Spleen (tissue), 11 donors: Measurements from ENCODE around the gene ABCD3. TPM values are rescaled to one million over a fixed set of nuclear protein-coding genes. Genes with fewer than 3 reads are reported as not detected.

Experiments
- DNase-seq: peaks from one replicate; pipeline ENCODE4 v3.0.0-alpha.2; 2020
- H3K27ac ChIP-seq, 8 donors: fragments of 200-600 bp; sonication (generic) in 7 of 8; 1 replicate in 4 of 8; 2 replicates in 4 of 8; pipeline versions ENCODE4 v1.5.0 to v1.8.0; 2016 to 2021; ENCODE audit warnings: inconsistent platforms in 4 of 8, mild to moderate bottlenecking in 4 of 8, moderate library complexity in 1 of 8
- H3K27me3 ChIP-seq, 7 donors: fragments of 200-600 bp; sonication (generic) in 6 of 7; replicated peaks in 1 of 7; 1 replicate in 4 of 7; 2 replicates in 3 of 7; pipeline versions ENCODE4 v1.5.0 to v1.8.0; 2016 to 2021; ENCODE audit warnings: inconsistent platforms in 3 of 7, mild to moderate bottlenecking in 1 of 7
- H3K36me3 ChIP-seq, 6 donors: fragments of 200-600 bp; sonication (generic) in 5 of 6; 1 replicate in 4 of 6; 2 replicates in 2 of 6; pipeline versions ENCODE4 v1.5.0 to v1.8.0; 2016 to 2021; ENCODE audit warnings: inconsistent platforms in 2 of 6
- H3K4me1 ChIP-seq, 6 donors: fragments of 200-600 bp; sonication (generic) in 5 of 6; 1 replicate in 3 of 6; 2 replicates in 3 of 6; pipeline versions ENCODE4 v1.5.0 to v1.8.0; 2016 to 2021; ENCODE audit warnings: inconsistent platforms in 3 of 6
- H3K4me3 ChIP-seq, 8 donors: fragments of 200-600 bp; sonication (generic) in 7 of 8; 1 replicate in 4 of 8; 2 replicates in 4 of 8; pipeline versions ENCODE4 v1.5.0 to v1.8.0; 2016 to 2021; ENCODE audit warnings: inconsistent platforms in 4 of 8, mild to moderate bottlenecking in 4 of 8, moderate library complexity in 2 of 8
- H3K9me3 ChIP-seq, 8 donors: fragments of 200-600 bp; sonication (generic) in 7 of 8; 1 replicate in 4 of 8; 2 replicates in 4 of 8; pipeline versions ENCODE4 v1.5.0 to v1.8.0; 2016 to 2021; ENCODE audit warnings: inconsistent platforms in 4 of 8
- CTCF ChIP-seq, 11 experiments: fragments of 200-600 bp in 7 of 11; fragments of 450-650 bp in 4 of 11; sonication (generic) in 4 of 11; IDR thresholded peaks in 8 of 11; conservative IDR thresholded peaks in 3 of 11; 1 replicate in 7 of 11; 2 replicates in 4 of 11; pipeline versions ENCODE4 v1.4.0 to v1.8.0; 2016 to 2021; ENCODE audit warnings: antibody characterized with exemption in 11 of 11, inconsistent platforms in 4 of 11, mild to moderate bottlenecking in 1 of 11
- POLR2A ChIP-seq, 3 donors: fragments of 450-650 bp; IDR thresholded peaks; one replicate each; pipeline ENCODE4 v1.5.1; 2017; ENCODE audit warnings: antibody characterized with exemption in 3 of 3, mild to moderate bottlenecking in 1 of 3
- POLR2AphosphoS5 ChIP-seq, 3 donors: sonication (generic); formaldehyde crosslinking; IDR thresholded peaks; one replicate each; pipeline ENCODE4 v1.5.1; 2017; ENCODE audit warnings: antibody characterized with exemption in 3 of 3
- WGBS, 5 donors: extraction: QIAGEN DNeasy Blood & Tissue Kit in 3 of 5; methylation state at CpG; one replicate each; pipeline versions ENCODE4 v1.1.5 to v1.1.7; 2013 to 2018; 5-methylcytosine and 5-hydroxymethylcytosine counted together
- intact Hi-C: fragments of 100-400 bp; cut with DNase I; formaldehyde crosslinking; loops from one replicate; pipeline ENCODE4 v1.15.0; 2023; ENCODE audit warnings: low total_unique reads
- polyA plus RNA-seq, 3 donors: library from polyadenylated mRNA; stranded (reverse); fragments of 200-250 nt; gene quantifications; one replicate each; pipeline ENCODE4 v1.2.1, GENCODE V29; 2013
- total RNA-seq, 7 donors: library from RNA; depleted of rRNA in 3 of 7; stranded (reverse); fragments of >200 nt in 3 of 7; fragmentation: NEBNext Ultra II Directional in 4 of 7; extraction: Animal tissue kit (Norgen Biotek cat#: 25700) in 4 of 7; gene quantifications; one replicate each; pipeline versions ENCODE4 v1.1.0 to v1.2.1, GENCODE V29; 2016 to 2021
- donor health status: healthy with polysubstance abuse.
- donor health status: DM: no; HTN: no; CAD: no; lungs with moderate emphysema.
- donor health status: DM: no; HTN: no; CAD: no.
- donor health status: Bipolar disorder and iron deficiency.
- donor health status: healthy.
- donor health status: DM: no; HTN: no; CAD: no.
- donor health status: DM: yes; HTN: yes; CAD: no.

The ABCD3 gene
- total and polyA plus RNA-seq, 10 donors, result 9.1 to 30.8 (median 19.8) TPM

DNA sequence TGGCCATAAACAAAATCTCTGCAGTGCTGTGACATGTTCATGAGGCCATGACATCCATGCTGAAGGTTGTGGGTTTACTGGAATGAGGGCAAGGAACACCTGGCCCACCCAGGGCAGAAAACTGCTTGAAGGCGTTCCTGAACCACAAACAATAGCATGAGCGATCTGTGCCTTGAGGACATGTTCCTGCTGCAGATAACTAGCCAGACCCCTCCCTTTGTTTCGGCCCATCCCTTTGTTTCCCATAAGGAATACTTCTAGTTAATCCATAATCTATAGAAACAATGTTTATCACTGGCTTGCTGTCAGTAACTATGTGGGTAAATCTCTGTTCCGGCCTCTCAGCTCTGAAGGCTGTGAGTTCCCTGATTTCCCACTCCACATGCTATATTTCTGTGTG is 28.9 kb upstream of the ABCD3 start:
- Histone ChIP-seq H3K9me3 (peaks cover 0 to 14% (median 7%) of the 10 kb centered on the region in 8 donors), H3K27ac (no peak overlapping the region), H3K36me3 (no peaks in the 10 kb centered on the region), H3K4me3 (no peak overlapping the region), H3K27me3 (peaks cover 0 to 6% (median 0%) of the 10 kb centered on the region in 7 donors), H3K4me1 (peaks cover 0 to 11% (median 8%) of the 10 kb centered on the region in 6 donors)
- TF ChIP-seq POLR2AphosphoS5 (IDR thresholded peaks at IDR 0.05) (no peak), POLR2A (IDR thresholded peaks at IDR 0.05) (no peak), CTCF (IDR thresholded peaks at IDR 0.05 in 8 of 11, conservative IDR thresholded peaks at IDR 0.05 in 3 of 11) (no peak)
- DNase-seq, result no peak
- 64 to 85% (median 72%) methylated on average over 4 of the region's 4 CpGs for WGBS, 5 donors
- intact Hi-C loops, result no loop called here

DNA sequence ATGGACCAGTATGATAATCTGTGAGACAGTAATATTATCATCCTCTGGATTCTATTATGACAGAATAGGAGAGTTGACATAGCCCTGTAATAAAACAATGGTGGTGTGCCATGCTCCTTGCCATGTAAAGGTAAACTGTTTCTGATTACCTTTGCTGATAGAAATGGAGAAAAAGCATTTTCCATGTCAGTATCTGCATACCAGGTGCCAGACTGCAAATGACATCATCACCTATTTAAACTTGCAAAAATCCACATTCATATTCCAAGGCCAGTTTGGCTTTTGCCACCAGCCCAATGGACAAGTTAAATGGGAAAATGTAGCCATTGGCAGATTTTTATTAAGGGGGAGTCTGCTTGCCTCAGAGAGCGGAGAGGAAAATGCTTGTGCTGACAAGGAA is 23.9 kb upstream of the ABCD3 start:
- peaks cover 0 to 6% (median 0%) of the 10 kb centered on the region in 7 donors for H3K27me3 ChIP-seq
- DNase-seq, result no peak
- no peaks in the 10 kb centered on the region for H3K36me3 ChIP-seq
- WGBS, 5 donors, result 85 to 94% (median 88%) methylated on average over 1 of the region's 1 CpG
- H3K4me3 ChIP-seq, result no peak overlapping the region
- no peak for TF ChIP-seq CTCF (IDR thresholded peaks at IDR 0.05 in 8 of 11, conservative IDR thresholded peaks at IDR 0.05 in 3 of 11)
- no peak for TF ChIP-seq POLR2AphosphoS5 (IDR thresholded peaks at IDR 0.05)
- peaks cover 0 to 10% (median 5%) of the 10 kb centered on the region in 8 donors for H3K9me3 ChIP-seq
- no peak overlapping the region for H3K27ac ChIP-seq
- H3K4me1 ChIP-seq, result no peaks in the 10 kb centered on the region
- intact Hi-C loops, result no loop called here

DNA sequence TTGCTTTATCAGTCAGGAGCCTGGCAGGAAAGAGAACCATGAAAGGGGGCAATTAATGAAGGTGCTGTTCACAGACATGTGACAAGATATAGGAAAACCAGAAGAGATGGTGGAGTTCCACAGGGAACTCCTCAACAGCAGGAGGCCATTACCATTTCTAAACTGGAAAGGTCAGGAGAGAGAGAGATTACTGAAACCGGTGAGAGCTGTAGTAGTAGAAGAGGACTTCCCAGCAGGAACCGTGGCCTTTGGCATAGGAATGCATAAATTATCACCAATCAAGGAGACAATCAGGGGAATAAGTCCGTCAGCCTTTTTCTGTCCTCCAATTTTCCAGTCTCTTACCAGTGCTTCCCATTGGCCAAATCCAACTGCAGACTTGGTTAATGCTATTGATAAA is 23.0 kb upstream of the ABCD3 start:
- H3K27me3 ChIP-seq, result peaks cover 0 to 3% (median 0%) of the 10 kb centered on the region in 7 donors
- no peaks in the 10 kb centered on the region for H3K36me3 ChIP-seq
- TF ChIP-seq CTCF (IDR thresholded peaks at IDR 0.05 in 8 of 11, conservative IDR thresholded peaks at IDR 0.05 in 3 of 11) (no peak), POLR2A (IDR thresholded peaks at IDR 0.05) (no peak), POLR2AphosphoS5 (IDR thresholded peaks at IDR 0.05) (no peak)
- peaks cover 0 to 1% (median 0%) of the 10 kb centered on the region in 8 donors for H3K9me3 ChIP-seq
- WGBS, 5 donors, result 61 to 88% (median 75%) methylated on average over 3 of the region's 3 CpGs
- no peak overlapping the region for H3K4me3 ChIP-seq
- DNase-seq, result no peak
- no peak overlapping the region for H3K27ac ChIP-seq
- no peaks in the 10 kb centered on the region for H3K4me1 ChIP-seq
- intact Hi-C loops, result no loop called here

DNA sequence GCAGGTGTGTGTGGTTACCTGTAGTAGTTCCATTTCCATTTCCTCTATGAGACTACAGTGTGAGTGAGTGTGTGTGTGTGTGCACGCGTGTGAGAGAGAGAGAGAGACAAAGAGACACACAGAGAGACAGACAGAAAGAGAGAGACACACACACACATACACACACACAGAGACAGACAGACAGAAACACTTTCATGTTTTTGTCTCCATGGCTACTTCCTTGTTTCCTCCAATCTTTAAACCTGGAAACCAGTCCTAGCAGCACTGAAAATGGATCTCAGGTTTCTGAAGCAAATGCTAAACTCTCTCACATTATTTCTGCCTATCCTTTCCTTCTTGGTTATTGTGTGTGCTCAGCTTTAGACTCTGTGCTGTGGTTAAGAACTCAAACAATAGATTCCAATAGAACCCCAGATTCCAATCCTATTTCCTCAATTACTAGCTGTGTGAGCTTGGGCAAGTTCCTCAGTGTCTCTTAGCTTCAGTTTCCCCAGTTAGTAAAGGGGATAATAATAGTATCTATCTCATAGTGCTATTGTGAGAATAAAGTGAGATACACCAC is 22.4 kb upstream of the ABCD3 start:
- no peaks in the 10 kb centered on the region for H3K36me3 ChIP-seq
- no peaks in the 10 kb centered on the region for H3K9me3 ChIP-seq
- no peak for DNase-seq
- no peaks in the 10 kb centered on the region for H3K4me1 ChIP-seq
- intact Hi-C loops, result no loop called here
- no peak for TF ChIP-seq POLR2AphosphoS5 (IDR thresholded peaks at IDR 0.05)
- no peak for TF ChIP-seq CTCF (IDR thresholded peaks at IDR 0.05 in 8 of 11, conservative IDR thresholded peaks at IDR 0.05 in 3 of 11)
- TF ChIP-seq POLR2A (IDR thresholded peaks at IDR 0.05), result no peak
- no peaks in the 10 kb centered on the region for H3K27me3 ChIP-seq
- 93 to 100% (median 95%) methylated on average over 2 of the region's 2 CpGs for WGBS, 5 donors
- H3K4me3 ChIP-seq, result no peak overlapping the region
- no peak overlapping the region for H3K27ac ChIP-seq
